Measurements from ENCODE around the gene MAK.

DNA sequence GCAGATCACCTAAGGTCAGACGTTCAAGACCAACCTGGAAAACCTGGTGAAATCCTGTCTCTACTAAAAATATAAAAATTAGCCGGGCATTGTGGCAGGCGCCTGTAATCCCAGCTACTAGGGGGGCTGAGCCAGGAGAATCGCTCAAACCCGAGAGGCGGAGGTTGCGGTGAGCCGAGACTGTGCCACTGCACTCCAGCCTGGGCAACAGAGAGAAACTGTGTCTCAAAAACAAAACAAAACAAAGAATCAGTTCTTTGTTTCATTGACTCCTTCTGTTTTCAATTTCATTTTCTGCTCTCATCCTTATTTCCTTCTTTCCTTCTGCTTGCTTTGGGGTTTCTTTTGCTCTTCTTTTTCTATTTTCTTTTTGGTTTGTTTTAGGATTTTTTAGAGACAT, 124.4 kb downstream of the MAK start:
- TF ChIP-seq, protein P1, sequence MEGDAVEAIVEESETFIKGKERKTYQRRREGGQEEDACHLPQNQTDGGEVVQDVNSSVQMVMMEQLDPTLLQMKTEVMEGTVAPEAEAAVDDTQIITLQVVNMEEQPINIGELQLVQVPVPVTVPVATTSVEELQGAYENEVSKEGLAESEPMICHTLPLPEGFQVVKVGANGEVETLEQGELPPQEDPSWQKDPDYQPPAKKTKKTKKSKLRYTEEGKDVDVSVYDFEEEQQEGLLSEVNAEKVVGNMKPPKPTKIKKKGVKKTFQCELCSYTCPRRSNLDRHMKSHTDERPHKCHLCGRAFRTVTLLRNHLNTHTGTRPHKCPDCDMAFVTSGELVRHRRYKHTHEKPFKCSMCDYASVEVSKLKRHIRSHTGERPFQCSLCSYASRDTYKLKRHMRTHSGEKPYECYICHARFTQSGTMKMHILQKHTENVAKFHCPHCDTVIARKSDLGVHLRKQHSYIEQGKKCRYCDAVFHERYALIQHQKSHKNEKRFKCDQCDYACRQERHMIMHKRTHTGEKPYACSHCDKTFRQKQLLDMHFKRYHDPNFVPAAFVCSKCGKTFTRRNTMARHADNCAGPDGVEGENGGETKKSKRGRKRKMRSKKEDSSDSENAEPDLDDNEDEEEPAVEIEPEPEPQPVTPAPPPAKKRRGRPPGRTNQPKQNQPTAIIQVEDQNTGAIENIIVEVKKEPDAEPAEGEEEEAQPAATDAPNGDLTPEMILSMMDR (conservative IDR thresholded peaks at IDR 0.05; ENCODE audit: low read length): no peak
- TF ChIP-seq EZH2phosphoT487 (IDR thresholded peaks at IDR 0.05; ENCODE audit: borderline replicate concordance, low read depth, low read length): no peak

All from OCI-LY7 (cell line).